CD4-positive, alpha-beta T cell treated with Interleukin-12 subunit alpha and Interleukin-12 subunit beta, for 1 hour (primary cell): ENCODE results near the gene ICAM1.

Source experiments
- DNase-seq: peaks from one replicate; pipeline ENCODE4 v3.0.0-alpha.2; 2020

ICAM1 gene

GRCh38 chr19:10328558-10329429 is 57.9 kb downstream of the ICAM1 start:
- no peak for DNase-seq

GRCh38 chr19:10329555-10329954 is 58.6 kb downstream of the ICAM1 start:
- DNase-seq: no peak

GRCh38 chr19:10332158-10332964 is 61.4 kb downstream of the ICAM1 start:
- DNase-seq: no peak

- peak; percentile 98 for DNase-seq
Measured at GRCh38 chr19:10332965-10333757, 62.2 kb downstream of the ICAM1 start, which contains the start of gene RAVER1. RAVER1 (minus strand) TSS chr19:10333529; CDS start chr19:10333507, 22 bp downstream.

GRCh38 chr19:10333758-10334587 is 63.1 kb downstream of the ICAM1 start:
- DNase-seq: no peak

- peak; percentile 33 for DNase-seq
Measured at GRCh38 chr19:10334588-10335351, 63.9 kb downstream of the ICAM1 start.

- DNase-seq: no peak
Measured at GRCh38 chr19:10335352-10335985, 64.5 kb downstream of the ICAM1 start.
